Metanephros (tissue), 1 donor: Measurements from ENCODE around the gene ECT2L. TPM values are rescaled to one million over a fixed set of nuclear protein-coding genes. Genes with fewer than 3 reads are reported as not detected.

Source experiments
- total RNA-seq: library from RNA; depleted of rRNA; stranded (reverse); fragments of >200 nt; gene quantifications from one replicate; pipeline ENCODE4 v1.2.3, GENCODE V29; 2014

The ECT2L gene
- 0.06 TPM for total RNA-seq

GRCh38 chr6:138795809-138796603 lies at the start of gene ECT2L:
Gene ECT2L, plus strand, starts transcription at chr6:138796087. Its CDS starts 17,188 bp downstream, at chr6:138813275.

DNA sequence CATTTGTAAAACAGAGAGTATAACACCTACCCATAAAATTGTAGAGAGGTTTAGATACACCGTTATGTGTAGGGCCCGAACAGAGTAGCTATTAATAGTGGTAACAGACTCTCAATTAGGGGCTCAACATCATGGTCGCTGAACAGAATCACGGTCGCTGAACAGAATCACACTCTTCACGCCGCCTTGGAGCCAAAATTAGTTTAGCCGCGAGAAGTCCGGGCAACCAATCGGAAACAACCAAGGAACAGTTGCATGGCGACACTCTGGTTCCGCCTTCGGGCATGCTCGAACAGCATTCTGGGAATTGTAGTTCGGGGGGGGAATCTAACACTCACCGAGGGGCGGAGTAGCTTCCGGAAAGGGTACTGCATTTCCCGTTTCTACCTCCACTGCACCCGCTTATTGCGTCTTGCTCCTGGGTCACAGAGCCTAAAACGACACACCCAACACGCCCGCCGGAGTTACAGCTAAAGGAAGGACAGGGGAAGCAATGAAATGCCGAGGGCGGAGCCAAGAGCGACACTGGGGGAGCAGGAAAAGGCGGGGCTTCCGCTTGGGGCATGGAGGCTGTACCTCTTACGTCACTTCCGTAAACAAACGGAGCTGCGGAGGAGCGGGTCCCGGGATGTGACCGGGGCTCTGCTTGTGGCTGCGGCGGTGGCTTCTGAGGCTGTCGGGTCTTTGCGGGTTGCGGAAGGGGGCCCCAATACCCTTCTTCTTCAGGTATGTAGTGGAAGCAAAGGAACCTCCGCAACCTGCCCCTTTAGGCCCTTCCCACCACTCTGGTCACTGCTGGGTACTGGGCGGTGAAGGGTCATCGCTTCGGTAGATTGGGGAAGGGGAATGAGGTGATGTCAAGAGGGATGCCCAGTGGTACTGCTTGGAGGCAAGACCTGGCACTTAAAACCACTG lies 22.5 kb upstream of the ECT2L start, which contains the start of gene CCDC28A:
TSS of gene CCDC28A (plus strand) at position 593 of the 915 bp plus-strand sequence. CDS start 2,352 bp downstream, outside the sequence.

Other genes with a start within 250 kb of the ECT2L start
- 15.6 TPM for gene CCDC28A, start 22.3 kb upstream of the ECT2L start, total RNA-seq
- 66.9 TPM for gene REPS1, start 192.2 kb downstream of the ECT2L start, total RNA-seq
- 19.1 TPM for gene ABRACL, start 232.7 kb downstream of the ECT2L start, total RNA-seq